Activated T-cell treated with anti-CD3 and anti-CD28 coated beads, Interleukin-2, amount 50 U/mL, for 72 hours (primary cell): Measurements from ENCODE around the gene TPST2. TPM values are rescaled to one million over a fixed set of nuclear protein-coding genes. Genes with fewer than 3 reads are reported as not detected.

Experiments
- ATAC-seq, 2 donors: fragments of 150-1000 bp; cut with Tn5 transposase; replicated peaks in 1 of 2; 2 replicates each; pipeline ENCODE4 v1.10.0; 2021; ENCODE audit warnings: moderate library complexity in 2 of 2, mild to moderate bottlenecking in 1 of 2
- DNase-seq, 2 donors: peaks; one replicate each; pipeline ENCODE4 v3.0.0; 2021 to 2022; ENCODE audit warnings: mixed read lengths in 1 of 2
- H3K27ac Mint-ChIP-seq: one replicate; pipeline ENCODE4 v1.8.0; 2022; ENCODE audit warnings: mild to moderate bottlenecking, moderate library complexity, mixed read lengths
- H3K27me3 Mint-ChIP-seq: one replicate; pipeline ENCODE4 v1.8.0; 2022; ENCODE audit warnings: low read depth, mixed read lengths
- H3K36me3 Mint-ChIP-seq, 2 donors: one replicate each; pipeline ENCODE4 v1.8.0; 2022; ENCODE audit warnings: mixed read lengths in 2 of 2, mild to moderate bottlenecking in 1 of 2; ENCODE audit not compliant: insufficient read depth in 2 of 2
- H3K4me1 Mint-ChIP-seq: one replicate; pipeline ENCODE4 v1.8.0; 2022; ENCODE audit warnings: low read depth, mixed read lengths
- H3K4me3 Mint-ChIP-seq, 2 donors: one replicate each; pipeline ENCODE4 v1.8.0; 2022; ENCODE audit warnings: mild to moderate bottlenecking in 2 of 2, mixed read lengths in 2 of 2, moderate library complexity in 2 of 2
- H3K9me3 Mint-ChIP-seq, 2 donors: one replicate each; pipeline ENCODE4 v1.8.0; 2022; ENCODE audit warnings: mixed read lengths in 2 of 2
- total RNA-seq, 2 donors: library from RNA; stranded (reverse); gene quantifications; one replicate each; pipeline ENCODE4 v1.2.3, GENCODE V29; 2022

Gene TPST2
- total RNA-seq, 2 donors from 2014 or later = 19.0 to 23.2 TPM

GRCh38 chr22:26553056-26553752 is 36.7 kb downstream of the TPST2 start:
- H3K27me3 Mint-ChIP-seq = no peaks in the 10 kb centered on the region
- ATAC-seq = no peak
- peaks cover 2% of the 10 kb centered on the region in 2 donors for H3K36me3 Mint-ChIP-seq
- no peaks in the 10 kb centered on the region for H3K9me3 Mint-ChIP-seq
- no peak for DNase-seq
- peaks cover 4% of the 10 kb centered on the region for H3K4me1 Mint-ChIP-seq
- no peak overlapping the region for H3K27ac Mint-ChIP-seq
- H3K4me3 Mint-ChIP-seq = no peak overlapping the region

GRCh38 chr22:26552466-26552865 is 37.5 kb downstream of the TPST2 start:
- Mint-ChIP-seq H3K4me1 (peaks cover 7% of the 10 kb centered on the region), H3K9me3 (peaks cover 0 to 2% of the 10 kb centered on the region in 2 donors), H3K27ac (no peak overlapping the region), H3K4me3 (no peak overlapping the region), H3K36me3 (peaks cover 3 to 4% of the 10 kb centered on the region in 2 donors), H3K27me3 (no peaks in the 10 kb centered on the region)
- ATAC-seq = no peak
- no peak for DNase-seq

- no peak for DNase-seq
- no peak overlapping the region for H3K27ac Mint-ChIP-seq
- H3K27me3 Mint-ChIP-seq = no peaks in the 10 kb centered on the region
- no peak for ATAC-seq
- peaks cover 0 to 3% of the 10 kb centered on the region in 2 donors for H3K9me3 Mint-ChIP-seq
- H3K4me1 Mint-ChIP-seq = peaks cover 16% of the 10 kb centered on the region
- H3K4me3 Mint-ChIP-seq = no peak overlapping the region
- peaks cover 7 to 8% of the 10 kb centered on the region in 2 donors for H3K36me3 Mint-ChIP-seq
Observed at GRCh38 chr22:26551568-26551967, 38.4 kb downstream of the TPST2 start.

- H3K4me1 Mint-ChIP-seq = peaks cover 22% of the 10 kb centered on the region
- no peak for ATAC-seq
- peaks cover 7 to 8% of the 10 kb centered on the region in 2 donors for H3K36me3 Mint-ChIP-seq
- H3K27me3 Mint-ChIP-seq = no peaks in the 10 kb centered on the region
- no peak overlapping the region for H3K4me3 Mint-ChIP-seq
- H3K9me3 Mint-ChIP-seq = peaks cover 0 to 3% of the 10 kb centered on the region in 2 donors
- no peak overlapping the region for H3K27ac Mint-ChIP-seq
- no peak for DNase-seq
Observed at GRCh38 chr22:26550498-26551033, 39.4 kb downstream of the TPST2 start.

- Mint-ChIP-seq H3K4me1 (peaks cover 22% of the 10 kb centered on the region), H3K27me3 (no peaks in the 10 kb centered on the region), H3K4me3 (no peak overlapping the region), H3K36me3 (peaks cover 8 to 10% of the 10 kb centered on the region in 2 donors), H3K27ac (no peak overlapping the region), H3K9me3 (peaks cover 0 to 3% of the 10 kb centered on the region in 2 donors)
- ATAC-seq = no peak
- DNase-seq = no peak
Observed at GRCh38 chr22:26549902-26550497, 39.9 kb downstream of the TPST2 start.

GRCh38 chr22:26548984-26549383 is 40.9 kb downstream of the TPST2 start:
- H3K4me1 Mint-ChIP-seq = peaks cover 22% of the 10 kb centered on the region
- peaks cover 8 to 10% of the 10 kb centered on the region in 2 donors for H3K36me3 Mint-ChIP-seq

GRCh38 chr22:26548303-26548702 is 41.6 kb downstream of the TPST2 start:
- ATAC-seq = no peak
- peaks cover 0 to 3% of the 10 kb centered on the region in 2 donors for H3K9me3 Mint-ChIP-seq
- no peak overlapping the region for H3K4me3 Mint-ChIP-seq
- peaks cover 26% of the 10 kb centered on the region for H3K4me1 Mint-ChIP-seq
- H3K27me3 Mint-ChIP-seq = no peaks in the 10 kb centered on the region
- DNase-seq = no peak
- H3K36me3 Mint-ChIP-seq = peaks cover 8 to 10% of the 10 kb centered on the region in 2 donors
- H3K27ac Mint-ChIP-seq = no peak overlapping the region

More at GRCh38 chr22:26548984-26549383, 40.9 kb downstream of the TPST2 start:
- Mint-ChIP-seq H3K27me3 (no peaks in the 10 kb centered on the region), H3K9me3 (peaks cover 0 to 3% of the 10 kb centered on the region in 2 donors), H3K4me3 (no peak overlapping the region), H3K27ac (no peak overlapping the region)
- ATAC-seq = no peak
- DNase-seq = no peak

GRCh38 chr22:26547837-26548236 is 42.1 kb downstream of the TPST2 start:
- H3K27me3 Mint-ChIP-seq = no peaks in the 10 kb centered on the region
- ATAC-seq (no peak), DNase-seq (no peak)
- H3K9me3 Mint-ChIP-seq = peaks cover 0 to 3% of the 10 kb centered on the region in 2 donors
- H3K27ac Mint-ChIP-seq = no peak overlapping the region
- H3K4me3 Mint-ChIP-seq = no peak overlapping the region
- peaks cover 8 to 10% of the 10 kb centered on the region in 2 donors for H3K36me3 Mint-ChIP-seq
- peaks cover 26% of the 10 kb centered on the region for H3K4me1 Mint-ChIP-seq

- peak overlapping the region; percentile 23 to 32 for H3K4me3 Mint-ChIP-seq
- ATAC-seq = peak; percentile 60 to 92
- peak; percentile 12 to 40 for DNase-seq
- peaks cover 8 to 10% of the 10 kb centered on the region in 2 donors for H3K36me3 Mint-ChIP-seq
- H3K27ac Mint-ChIP-seq = peak overlapping the region; percentile 85
- peaks cover 26% of the 10 kb centered on the region for H3K4me1 Mint-ChIP-seq
- H3K27me3 Mint-ChIP-seq = no peaks in the 10 kb centered on the region
- H3K9me3 Mint-ChIP-seq = peaks cover 0 to 3% of the 10 kb centered on the region in 2 donors
Observed at GRCh38 chr22:26547426-26547825, 42.5 kb downstream of the TPST2 start.

GRCh38 chr22:26546282-26546681 is 43.6 kb downstream of the TPST2 start:
- no peaks in the 10 kb centered on the region for H3K27me3 Mint-ChIP-seq
- no peak for DNase-seq
- H3K36me3 Mint-ChIP-seq = peaks cover 8 to 10% of the 10 kb centered on the region in 2 donors
- H3K4me1 Mint-ChIP-seq = peaks cover 26% of the 10 kb centered on the region
- H3K9me3 Mint-ChIP-seq = peaks cover 0 to 3% of the 10 kb centered on the region in 2 donors
- H3K27ac Mint-ChIP-seq = peak overlapping the region; percentile 85
- H3K4me3 Mint-ChIP-seq = peak overlapping the region; percentile 31 to 47
- no peak for ATAC-seq

- peak overlapping the region; percentile 85 for H3K27ac Mint-ChIP-seq
- no peak for DNase-seq
- peak overlapping the region in 1 of 2 donors; percentile 31 for H3K4me3 Mint-ChIP-seq
- H3K9me3 Mint-ChIP-seq = peaks cover 0 to 3% of the 10 kb centered on the region in 2 donors
- H3K27me3 Mint-ChIP-seq = no peaks in the 10 kb centered on the region
- peaks cover 26% of the 10 kb centered on the region for H3K4me1 Mint-ChIP-seq
- no peak for ATAC-seq
- H3K36me3 Mint-ChIP-seq = peaks cover 8 to 10% of the 10 kb centered on the region in 2 donors
Observed at GRCh38 chr22:26545827-26546226, 44.1 kb downstream of the TPST2 start.

- peaks cover 8 to 10% of the 10 kb centered on the region in 2 donors for H3K36me3 Mint-ChIP-seq
- ATAC-seq (no peak), DNase-seq (no peak)
- H3K4me1 Mint-ChIP-seq = peaks cover 26% of the 10 kb centered on the region
- no peak overlapping the region for H3K27ac Mint-ChIP-seq
- no peak overlapping the region for H3K4me3 Mint-ChIP-seq
- no peaks in the 10 kb centered on the region for H3K27me3 Mint-ChIP-seq
- H3K9me3 Mint-ChIP-seq = peaks cover 0 to 3% of the 10 kb centered on the region in 2 donors
Observed at GRCh38 chr22:26545385-26545784, 44.5 kb downstream of the TPST2 start.

GRCh38 chr22:26544489-26544888 is 45.4 kb downstream of the TPST2 start:
- H3K9me3 Mint-ChIP-seq = peaks cover 0 to 3% of the 10 kb centered on the region in 2 donors
- no peak overlapping the region for H3K4me3 Mint-ChIP-seq
- H3K27me3 Mint-ChIP-seq = no peaks in the 10 kb centered on the region
- peaks cover 22% of the 10 kb centered on the region for H3K4me1 Mint-ChIP-seq
- no peak for DNase-seq
- H3K27ac Mint-ChIP-seq = no peak overlapping the region
- H3K36me3 Mint-ChIP-seq = peaks cover 8 to 10% of the 10 kb centered on the region in 2 donors
- no peak for ATAC-seq
